GM19467 (cell line): Measurements from ENCODE around the gene ZNF667.
A peak's percentile ranks its signal among the peaks of the same experiment; 100 is the strongest.

Experiments used
- ATAC-seq: cut with Tn5 transposase; IDR thresholded peaks from one replicate; pipeline ENCODE4 v1.9.1; 2021; ENCODE audit warnings: mild to moderate bottlenecking, moderate library complexity; ENCODE audit not compliant: unreplicated experiment

ZNF667 gene

GRCh38 chr19:56393119-56394012, 83.8 kb downstream of the ZNF667 start, which contains the start of gene ZNF582:
Gene ZNF582 (minus strand): TSS chr19:56393534. CDS start chr19:56391752, 1,782 bp downstream.
- peak; percentile 84 for ATAC-seq
